PFSK-1 (cell line): ENCODE results near the gene IGF2BP2.

Experiments used
- FOXP2 ChIP-seq: optimal IDR thresholded peaks from 2 replicates; pipeline ENCODE3; 2011; ENCODE audit warnings: borderline replicate concordance, control low read depth, inconsistent platforms; ENCODE audit not compliant: insufficient read depth; ENCODE audit errors: extremely low read length, extremely low read depth
- POLR2AphosphoS5 ChIP-seq: IDR thresholded peaks from 2 replicates; pipeline ENCODE4 v1.6.1; 2012; ENCODE audit warnings: low read depth, mild to moderate bottlenecking, control low read depth, low read length, moderate library complexity
- REST ChIP-seq, 2 experiments: IDR thresholded peaks; 2 replicates each; pipeline versions ENCODE4 v1.6.1 to v1.8.0; 2011 to 2012; ENCODE audit warnings: low read depth in 2 of 2, low read length in 2 of 2, control low read depth in 1 of 2, inconsistent platforms in 1 of 2, mild to moderate bottlenecking in 1 of 2, moderate library complexity in 1 of 2; ENCODE audit not compliant: insufficient read depth in 1 of 2
- SIN3A ChIP-seq: IDR thresholded peaks from 2 replicates; pipeline ENCODE4 v1.6.1; 2012; ENCODE audit warnings: mild to moderate bottlenecking, low read length, moderate library complexity, borderline replicate concordance; ENCODE audit not compliant: insufficient read depth
- TAF1 ChIP-seq: IDR thresholded peaks from 2 replicates; pipeline ENCODE4 v1.6.1; 2012; ENCODE audit warnings: low read length, control low read depth, borderline replicate concordance; ENCODE audit not compliant: insufficient read depth

Gene IGF2BP2

GRCh38 chr3:185691622-185692021 is 133.2 kb downstream of the IGF2BP2 start:
- TF ChIP-seq SIN3A (no peak), FOXP2 (no peak), POLR2AphosphoS5 (no peak)

- TF ChIP-seq POLR2AphosphoS5 (no peak), TAF1 (no peak), SIN3A (no peak), FOXP2 (no peak), REST (IDR thresholded peaks at IDR 0.05; ENCODE audit: insufficient read depth in 1 of 2, low read depth in 2 of 2, low read length in 2 of 2) (no peak)
Measured at GRCh38 chr3:185687271-185687878, 137.5 kb downstream of the IGF2BP2 start.

GRCh38 chr3:185685231-185686035 is 139.4 kb downstream of the IGF2BP2 start:
- TF ChIP-seq FOXP2: no peak
- no peak for TF ChIP-seq SIN3A
- TF ChIP-seq TAF1: no peak
- TF ChIP-seq REST (IDR thresholded peaks at IDR 0.05; ENCODE audit: insufficient read depth in 1 of 2, low read depth in 2 of 2, low read length in 2 of 2): no peak
- TF ChIP-seq POLR2AphosphoS5: no peak

- TF ChIP-seq POLR2AphosphoS5 (no peak), REST (IDR thresholded peaks at IDR 0.05; ENCODE audit: insufficient read depth in 1 of 2, low read depth in 2 of 2, low read length in 2 of 2) (no peak), SIN3A (no peak), FOXP2 (no peak), TAF1 (no peak)
Measured at GRCh38 chr3:185680231-185680630, 144.6 kb downstream of the IGF2BP2 start.

- no peak for TF ChIP-seq TAF1
- no peak for TF ChIP-seq SIN3A
Measured at GRCh38 chr3:185678027-185678426, 146.8 kb downstream of the IGF2BP2 start.

- TF ChIP-seq POLR2AphosphoS5: no peak
- no peak for TF ChIP-seq FOXP2
- no peak for TF ChIP-seq TAF1
- TF ChIP-seq SIN3A: no peak
- no peak for TF ChIP-seq REST (IDR thresholded peaks at IDR 0.05; ENCODE audit: insufficient read depth in 1 of 2, low read depth in 2 of 2, low read length in 2 of 2)
Measured at GRCh38 chr3:185677146-185677829, 147.6 kb downstream of the IGF2BP2 start.
